Measurements from ENCODE around the gene HELZ2. TPM values are rescaled to one million over a fixed set of nuclear protein-coding genes. Genes with fewer than 3 reads are reported as not detected.

The HELZ2 gene
- polyA plus RNA-seq, 1 of the 3 experiments (the other 2 are of a cell fraction) = 7.6 TPM

DNA sequence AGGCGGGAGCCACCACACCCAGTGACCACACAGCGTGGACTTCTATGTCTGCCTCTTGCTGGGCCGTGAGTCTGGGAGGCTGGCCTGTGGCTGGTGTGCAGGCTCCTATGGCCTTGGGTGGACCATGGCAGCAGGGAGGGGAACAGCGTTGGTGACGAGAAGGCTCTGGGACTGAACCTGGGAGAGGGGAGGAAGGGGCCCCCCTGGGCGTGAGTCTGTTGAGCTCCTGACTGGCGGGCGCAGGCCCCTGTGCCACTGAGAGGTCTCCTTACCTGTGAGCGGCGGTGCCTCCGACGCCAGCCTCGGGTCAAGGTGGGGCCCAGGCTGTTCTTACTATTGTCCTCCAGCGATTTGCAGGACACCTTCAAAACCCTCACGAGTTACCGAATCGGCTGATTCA, 12.8 kb upstream of the HELZ2 start (continued):
- TF ChIP-seq, protein P1, sequence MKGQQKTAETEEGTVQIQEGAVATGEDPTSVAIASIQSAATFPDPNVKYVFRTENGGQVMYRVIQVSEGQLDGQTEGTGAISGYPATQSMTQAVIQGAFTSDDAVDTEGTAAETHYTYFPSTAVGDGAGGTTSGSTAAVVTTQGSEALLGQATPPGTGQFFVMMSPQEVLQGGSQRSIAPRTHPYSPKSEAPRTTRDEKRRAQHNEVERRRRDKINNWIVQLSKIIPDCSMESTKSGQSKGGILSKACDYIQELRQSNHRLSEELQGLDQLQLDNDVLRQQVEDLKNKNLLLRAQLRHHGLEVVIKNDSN (IDR thresholded peaks at IDR 0.05; ENCODE audit: borderline replicate concordance, low read depth) = no peak
- TF ChIP-seq POLR2AphosphoS5 (IDR thresholded peaks at IDR 0.05; ENCODE audit: low read depth, low read length) = no peak

DNA sequence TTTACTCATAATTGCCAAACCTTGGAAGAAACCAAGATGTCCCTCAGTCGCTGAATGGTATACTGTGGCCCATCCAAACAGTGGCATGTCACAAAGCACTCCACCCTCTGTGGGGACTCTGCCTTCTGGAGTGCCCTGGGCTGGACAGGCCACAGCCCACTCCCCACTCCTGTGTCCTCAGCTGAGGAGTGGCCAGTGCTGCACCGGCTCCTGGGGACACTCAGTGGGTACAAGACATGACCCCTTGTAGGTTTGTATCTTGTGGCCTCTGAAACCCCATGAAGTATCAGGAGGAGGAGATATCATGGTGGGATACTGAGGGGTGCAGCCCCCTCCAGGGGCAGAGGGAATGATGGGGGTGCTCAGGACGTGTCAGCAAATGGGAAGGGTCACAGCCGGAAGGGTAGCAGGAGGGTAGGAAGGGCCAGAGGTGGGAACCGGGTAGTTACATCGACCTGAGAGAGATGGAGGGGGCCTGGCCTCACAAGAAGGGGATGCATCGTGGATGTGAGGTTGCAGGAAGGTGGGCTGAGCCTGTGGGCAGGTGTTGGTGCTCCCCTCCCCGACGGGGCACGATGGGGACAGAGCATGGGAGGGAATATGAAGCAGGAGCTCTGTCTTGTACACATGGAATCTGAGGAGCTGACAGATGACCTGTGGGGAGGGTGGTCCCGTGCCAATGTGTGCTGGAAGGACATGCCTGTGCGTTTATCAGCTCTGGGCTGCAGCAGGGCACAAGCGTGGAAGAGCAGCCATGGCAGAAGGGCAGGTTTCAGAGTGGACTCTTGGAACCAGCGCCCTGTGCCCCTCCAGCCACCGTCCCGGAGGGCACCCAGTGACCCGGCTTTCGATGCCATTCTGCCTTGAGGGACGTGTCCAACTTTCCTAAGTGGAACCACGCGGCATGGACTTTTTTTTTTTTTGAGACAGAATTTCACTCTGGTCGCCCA, 11.9 kb upstream of the HELZ2 start:
- no peak overlapping the region for H2AFZ ChIP-seq (ENCODE audit: low read depth)
- DNase-seq = no peak
- H3K27ac ChIP-seq (ENCODE audit: low read depth in 2 of 2, low read length in 1 of 2) = no peak overlapping the region
- ChIA-PET CTCF (interaction anchor here (1.0 kb wide), 1 partner anchor 9 kb away, joined by 3 read pairs; no protein-coding TSS in a partner anchor), POLR2A (no interaction called here)
- 79% methylated on average over 19 of the region's 22 CpGs for WGBS (ENCODE audit: low lambda C conversion rate)
- peaks cover 0 to 7% of the 10 kb centered on the region in 2 experiments for H3K36me3 ChIP-seq (replicated peaks in 1 of 2; ENCODE audit: control insufficient read depth in 1 of 2, insufficient read depth in 2 of 2, low read length in 1 of 2)
- H4K20me1 ChIP-seq (ENCODE audit: insufficient read depth) = no peaks in the 10 kb centered on the region
- no peaks in the 10 kb centered on the region for H3K9me3 ChIP-seq
- no peak overlapping the region for H3K4me2 ChIP-seq
- no peak overlapping the region for H3K4me3 ChIP-seq (ENCODE audit: low read depth in 2 of 2, low read length in 1 of 2)
- H3K4me1 ChIP-seq (ENCODE audit: control insufficient read depth in 1 of 2, insufficient read depth in 2 of 2, low read depth in 1 of 2, low read length in 1 of 2) = peaks cover 0 to 5% of the 10 kb centered on the region in 2 experiments; a peak in 1 of 4 replicates
- no peak for TF ChIP-seq SMC3 (IDR thresholded peaks at IDR 0.05; ENCODE audit: low read depth, low read length)
- no peak for TF ChIP-seq RAD21 (IDR thresholded peaks at IDR 0.05; ENCODE audit: low read length)
- TF ChIP-seq TAF1 (IDR thresholded peaks at IDR 0.05; ENCODE audit: borderline replicate concordance, low read depth, low read length) = no peak
- no peak for TF ChIP-seq RFX5 (IDR thresholded peaks at IDR 0.05; ENCODE audit: low read length)
- TF ChIP-seq RCOR1 (IDR thresholded peaks at IDR 0.05; ENCODE audit: low read length) = no peak
- H3K79me2 ChIP-seq (ENCODE audit: insufficient read depth) = no peaks in the 10 kb centered on the region
- peaks cover 5% of the 10 kb centered on the region for H3F3A ChIP-seq (replicated peaks; ENCODE audit: insufficient read depth)
- H3K9me2 ChIP-seq = no peaks in the 10 kb centered on the region
- H3K9ac ChIP-seq = no peak overlapping the region
- no peaks in the 10 kb centered on the region for H3K27me3 ChIP-seq (ENCODE audit: insufficient read depth)

DNA sequence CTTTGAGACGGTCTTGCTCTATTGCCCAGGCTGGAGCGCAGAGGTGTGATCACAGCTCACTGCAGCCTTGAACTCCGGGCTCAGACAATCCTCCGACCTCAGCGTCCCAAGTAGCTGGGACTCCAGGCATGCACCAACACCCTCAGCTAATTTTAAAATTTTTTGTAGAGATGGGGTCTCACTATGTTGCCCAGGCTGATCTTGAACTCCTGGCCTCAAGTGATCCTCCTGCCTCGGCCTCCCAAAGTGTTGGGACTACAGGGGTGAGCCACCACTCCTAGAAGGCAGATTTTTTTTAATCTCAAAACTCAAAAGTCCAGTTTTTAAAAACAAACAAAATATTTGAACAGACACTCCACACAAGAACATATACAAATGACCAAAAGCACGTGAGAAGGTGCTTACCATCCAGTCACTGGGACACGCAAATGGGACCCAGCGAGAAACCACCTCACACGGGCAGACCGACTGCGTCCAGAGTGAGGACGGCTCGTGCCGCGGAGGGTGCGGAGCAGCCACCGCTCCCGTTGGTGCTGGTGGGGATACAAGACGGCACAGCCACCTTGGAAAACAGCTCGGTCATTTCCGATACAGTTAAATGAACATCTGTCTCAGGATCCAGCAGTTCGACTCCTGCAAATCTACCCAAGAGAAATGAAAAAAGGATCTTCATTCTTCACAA, 8.5 kb upstream of the HELZ2 start:
- H3K4me2 ChIP-seq = no peak overlapping the region
- POLR2A ChIA-PET = no interaction called here

More for the DNA sequence above, 8.5 kb upstream of the HELZ2 start:
- H4K20me1 ChIP-seq (ENCODE audit: insufficient read depth) = no peaks in the 10 kb centered on the region
- no peaks in the 10 kb centered on the region for H3K79me2 ChIP-seq (ENCODE audit: insufficient read depth)
- H3K9me3 ChIP-seq = no peaks in the 10 kb centered on the region
- H3F3A ChIP-seq (replicated peaks; ENCODE audit: insufficient read depth) = peaks cover 5% of the 10 kb centered on the region
- H3K9me2 ChIP-seq = no peaks in the 10 kb centered on the region
- H3K4me3 ChIP-seq (ENCODE audit: low read depth in 2 of 2, low read length in 1 of 2) = no peak overlapping the region
- no peak overlapping the region for H2AFZ ChIP-seq (ENCODE audit: low read depth)
- H3K9ac ChIP-seq = no peak overlapping the region
- H3K27ac ChIP-seq (ENCODE audit: low read depth in 2 of 2, low read length in 1 of 2) = no peak overlapping the region
- peaks cover 0 to 12% of the 10 kb centered on the region in 2 experiments; a peak in 1 of 4 replicates for H3K4me1 ChIP-seq (ENCODE audit: control insufficient read depth in 1 of 2, insufficient read depth in 2 of 2, low read depth in 1 of 2, low read length in 1 of 2)
- TF ChIP-seq GATA2 (CRISPR knock-in tag; IDR thresholded peaks at IDR 0.05) = no peak
- no peak for TF ChIP-seq EP300 (IDR thresholded peaks at IDR 0.05; ENCODE audit: borderline replicate concordance in 1 of 2, low read depth in 1 of 2, low read length in 1 of 2)
- TF ChIP-seq RCOR1 (IDR thresholded peaks at IDR 0.05; ENCODE audit: low read length) = no peak
- no peak for TF ChIP-seq FOXM1 (IDR thresholded peaks at IDR 0.05; ENCODE audit: low read depth)
- H3K36me3 ChIP-seq (replicated peaks in 1 of 2; ENCODE audit: control insufficient read depth in 1 of 2, insufficient read depth in 2 of 2, low read length in 1 of 2) = no peaks in the 10 kb centered on the region
- no peaks in the 10 kb centered on the region for H3K27me3 ChIP-seq (ENCODE audit: insufficient read depth)
- DNase-seq = no peak
- WGBS (ENCODE audit: low lambda C conversion rate) = 84% methylated on average over 23 of the region's 23 CpGs
- CTCF ChIA-PET = interaction anchor here (0.9 to 2.2 kb wide), 5 partner anchors 9 to 44 kb away, joined by 3 to 7 read pairs (median 3); no protein-coding TSS in a partner anchor

Measured in SK-N-SH (cell line).